Spleen (tissue), 11 donors: ENCODE results near the gene LGALSL. TPM values are rescaled to one million over a fixed set of nuclear protein-coding genes. Genes with fewer than 3 reads are reported as not detected.

Source experiments
- DNase-seq: peaks from one replicate; pipeline ENCODE4 v3.0.0-alpha.2; 2020
- H3K27ac ChIP-seq, 8 donors: fragments of 200-600 bp; sonication (generic) in 7 of 8; 1 replicate in 4 of 8; 2 replicates in 4 of 8; pipeline versions ENCODE4 v1.5.0 to v1.8.0; 2016 to 2021; ENCODE audit warnings: inconsistent platforms in 4 of 8, mild to moderate bottlenecking in 4 of 8, moderate library complexity in 1 of 8
- H3K27me3 ChIP-seq, 7 donors: fragments of 200-600 bp; sonication (generic) in 6 of 7; replicated peaks in 1 of 7; 1 replicate in 4 of 7; 2 replicates in 3 of 7; pipeline versions ENCODE4 v1.5.0 to v1.8.0; 2016 to 2021; ENCODE audit warnings: inconsistent platforms in 3 of 7, mild to moderate bottlenecking in 1 of 7
- H3K36me3 ChIP-seq, 6 donors: fragments of 200-600 bp; sonication (generic) in 5 of 6; 1 replicate in 4 of 6; 2 replicates in 2 of 6; pipeline versions ENCODE4 v1.5.0 to v1.8.0; 2016 to 2021; ENCODE audit warnings: inconsistent platforms in 2 of 6
- H3K4me1 ChIP-seq, 6 donors: fragments of 200-600 bp; sonication (generic) in 5 of 6; 1 replicate in 3 of 6; 2 replicates in 3 of 6; pipeline versions ENCODE4 v1.5.0 to v1.8.0; 2016 to 2021; ENCODE audit warnings: inconsistent platforms in 3 of 6
- H3K4me3 ChIP-seq, 8 donors: fragments of 200-600 bp; sonication (generic) in 7 of 8; 1 replicate in 4 of 8; 2 replicates in 4 of 8; pipeline versions ENCODE4 v1.5.0 to v1.8.0; 2016 to 2021; ENCODE audit warnings: inconsistent platforms in 4 of 8, mild to moderate bottlenecking in 4 of 8, moderate library complexity in 2 of 8
- H3K9me3 ChIP-seq, 8 donors: fragments of 200-600 bp; sonication (generic) in 7 of 8; 1 replicate in 4 of 8; 2 replicates in 4 of 8; pipeline versions ENCODE4 v1.5.0 to v1.8.0; 2016 to 2021; ENCODE audit warnings: inconsistent platforms in 4 of 8
- POLR2A ChIP-seq, 3 donors: fragments of 450-650 bp; IDR thresholded peaks; one replicate each; pipeline ENCODE4 v1.5.1; 2017; ENCODE audit warnings: antibody characterized with exemption in 3 of 3, mild to moderate bottlenecking in 1 of 3
- POLR2AphosphoS5 ChIP-seq, 3 donors: sonication (generic); formaldehyde crosslinking; IDR thresholded peaks; one replicate each; pipeline ENCODE4 v1.5.1; 2017; ENCODE audit warnings: antibody characterized with exemption in 3 of 3
- WGBS, 5 donors: extraction: QIAGEN DNeasy Blood & Tissue Kit in 3 of 5; methylation state at CpG; one replicate each; pipeline versions ENCODE4 v1.1.5 to v1.1.7; 2013 to 2018; 5-methylcytosine and 5-hydroxymethylcytosine counted together
- intact Hi-C: fragments of 100-400 bp; cut with DNase I; formaldehyde crosslinking; loops from one replicate; pipeline ENCODE4 v1.15.0; 2023; ENCODE audit warnings: low total_unique reads
- polyA plus RNA-seq, 3 donors: library from polyadenylated mRNA; stranded (reverse); fragments of 200-250 nt; gene quantifications; one replicate each; pipeline ENCODE4 v1.2.1, GENCODE V29; 2013
- total RNA-seq, 7 donors: library from RNA; depleted of rRNA in 3 of 7; stranded (reverse); fragments of >200 nt in 3 of 7; fragmentation: NEBNext Ultra II Directional in 4 of 7; extraction: Animal tissue kit (Norgen Biotek cat#: 25700) in 4 of 7; gene quantifications; one replicate each; pipeline versions ENCODE4 v1.1.0 to v1.2.1, GENCODE V29; 2016 to 2021
- TF ChIP-seq, protein P1 (sequence below), 11 experiments: fragments of 200-600 bp in 7 of 11; fragments of 450-650 bp in 4 of 11; sonication (generic) in 4 of 11; IDR thresholded peaks in 8 of 11; conservative IDR thresholded peaks in 3 of 11; 1 replicate in 7 of 11; 2 replicates in 4 of 11; pipeline versions ENCODE4 v1.4.0 to v1.8.0; 2016 to 2021; ENCODE audit warnings: antibody characterized with exemption in 11 of 11, inconsistent platforms in 4 of 11, mild to moderate bottlenecking in 1 of 11
- donor health status: healthy with polysubstance abuse.
- donor health status: DM: no; HTN: no; CAD: no; lungs with moderate emphysema.
- donor health status: DM: no; HTN: no; CAD: no.
- donor health status: Bipolar disorder and iron deficiency.
- donor health status: healthy.
- donor health status: DM: no; HTN: no; CAD: no.
- donor health status: DM: yes; HTN: yes; CAD: no.

The LGALSL gene
- total and polyA plus RNA-seq, 10 donors: 2.4 to 16.6 (median 12.7) TPM

- intact Hi-C loops: no loop called here
- Histone ChIP-seq H3K27me3 (no peaks in the 10 kb centered on the region), H3K27ac (no peak overlapping the region), H3K9me3 (no peaks in the 10 kb centered on the region), H3K36me3 (no peaks in the 10 kb centered on the region), H3K4me1 (peaks cover 0 to 25% (median 15%) of the 10 kb centered on the region in 6 donors), H3K4me3 (no peak overlapping the region)
- TF ChIP-seq POLR2A (IDR thresholded peaks at IDR 0.05) (no peak), POLR2AphosphoS5 (IDR thresholded peaks at IDR 0.05) (no peak)
- TF ChIP-seq, protein P1, sequence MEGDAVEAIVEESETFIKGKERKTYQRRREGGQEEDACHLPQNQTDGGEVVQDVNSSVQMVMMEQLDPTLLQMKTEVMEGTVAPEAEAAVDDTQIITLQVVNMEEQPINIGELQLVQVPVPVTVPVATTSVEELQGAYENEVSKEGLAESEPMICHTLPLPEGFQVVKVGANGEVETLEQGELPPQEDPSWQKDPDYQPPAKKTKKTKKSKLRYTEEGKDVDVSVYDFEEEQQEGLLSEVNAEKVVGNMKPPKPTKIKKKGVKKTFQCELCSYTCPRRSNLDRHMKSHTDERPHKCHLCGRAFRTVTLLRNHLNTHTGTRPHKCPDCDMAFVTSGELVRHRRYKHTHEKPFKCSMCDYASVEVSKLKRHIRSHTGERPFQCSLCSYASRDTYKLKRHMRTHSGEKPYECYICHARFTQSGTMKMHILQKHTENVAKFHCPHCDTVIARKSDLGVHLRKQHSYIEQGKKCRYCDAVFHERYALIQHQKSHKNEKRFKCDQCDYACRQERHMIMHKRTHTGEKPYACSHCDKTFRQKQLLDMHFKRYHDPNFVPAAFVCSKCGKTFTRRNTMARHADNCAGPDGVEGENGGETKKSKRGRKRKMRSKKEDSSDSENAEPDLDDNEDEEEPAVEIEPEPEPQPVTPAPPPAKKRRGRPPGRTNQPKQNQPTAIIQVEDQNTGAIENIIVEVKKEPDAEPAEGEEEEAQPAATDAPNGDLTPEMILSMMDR (IDR thresholded peaks at IDR 0.05 in 8 of 11, conservative IDR thresholded peaks at IDR 0.05 in 3 of 11): no peak
- DNase-seq: no peak
- WGBS, 5 donors: 91 to 97% (median 96%) methylated on average over 4 of the region's 4 CpGs
Measured at GRCh38 chr2:64477979-64478378, 24.0 kb downstream of the LGALSL start.

GRCh38 chr2:64478502-64479230 lies 24.7 kb downstream of the LGALSL start:
- Histone ChIP-seq H3K9me3 (no peaks in the 10 kb centered on the region), H3K36me3 (no peaks in the 10 kb centered on the region), H3K27ac (no peak overlapping the region), H3K27me3 (no peaks in the 10 kb centered on the region), H3K4me3 (no peak overlapping the region), H3K4me1 (peaks cover 0 to 26% (median 14%) of the 10 kb centered on the region in 6 donors)
- intact Hi-C loops: no loop called here
- no peak for DNase-seq
- TF ChIP-seq, protein P1 (IDR thresholded peaks at IDR 0.05 in 8 of 11, conservative IDR thresholded peaks at IDR 0.05 in 3 of 11): no peak
- TF ChIP-seq POLR2A (IDR thresholded peaks at IDR 0.05): no peak
- no peak for TF ChIP-seq POLR2AphosphoS5 (IDR thresholded peaks at IDR 0.05)
- 85 to 90% (median 86%) methylated on average over 2 to 3 of the region's 3 CpGs for WGBS, 5 donors

DNA sequence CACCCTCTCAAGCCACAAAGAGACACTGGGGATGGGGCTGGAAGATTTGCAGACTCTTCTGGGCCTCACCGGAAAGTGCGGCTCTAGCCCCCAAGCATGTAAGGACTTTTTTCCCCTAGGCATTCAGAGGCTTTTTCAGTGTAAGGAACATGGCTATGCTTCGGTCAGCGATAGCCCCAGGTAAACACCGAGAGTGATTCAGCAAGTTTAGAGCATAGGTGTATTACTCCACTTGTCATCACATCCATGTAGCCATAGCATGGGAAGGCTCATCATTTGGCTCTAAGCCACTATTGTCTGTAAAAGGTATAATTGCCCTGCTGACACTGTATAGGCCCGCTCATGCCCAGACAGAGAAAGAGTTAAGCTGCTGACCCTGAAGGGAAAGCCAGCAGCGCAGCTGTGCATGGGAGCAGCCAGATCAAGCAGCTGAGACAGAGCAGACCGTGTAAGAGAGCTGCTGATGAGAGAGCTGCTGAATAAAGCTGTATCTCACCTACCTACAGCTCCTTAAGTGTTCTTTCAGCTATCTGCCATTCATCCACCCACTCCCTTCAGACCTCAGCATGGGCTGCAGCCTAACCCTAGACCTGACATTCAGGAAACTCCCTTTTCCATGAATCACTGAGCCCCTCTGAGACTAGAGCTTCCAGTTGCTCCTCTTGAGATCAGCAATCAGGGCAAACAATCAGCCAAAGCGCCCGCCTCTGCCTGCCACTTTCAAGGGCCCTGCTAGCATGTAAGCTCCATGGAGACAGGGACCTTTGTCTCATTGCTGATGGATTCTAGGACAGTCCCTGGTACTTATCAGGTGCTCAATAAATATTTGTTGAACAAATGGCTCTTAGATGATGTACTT lies 25.5 kb downstream of the LGALSL start:
- intact Hi-C loops: no loop called here
- no peak for DNase-seq
- Histone ChIP-seq H3K27me3 (no peaks in the 10 kb centered on the region), H3K9me3 (no peaks in the 10 kb centered on the region), H3K36me3 (no peaks in the 10 kb centered on the region), H3K4me3 (no peak overlapping the region), H3K4me1 (peaks cover 0 to 18% (median 7%) of the 10 kb centered on the region in 6 donors), H3K27ac (no peak overlapping the region)
- TF ChIP-seq, protein P1 (IDR thresholded peaks at IDR 0.05 in 8 of 11, conservative IDR thresholded peaks at IDR 0.05 in 3 of 11): no peak
- TF ChIP-seq POLR2AphosphoS5 (IDR thresholded peaks at IDR 0.05): no peak
- no peak for TF ChIP-seq POLR2A (IDR thresholded peaks at IDR 0.05)
- 91 to 95% (median 94%) methylated on average over 10 of the region's 10 CpGs for WGBS, 5 donors

- Histone ChIP-seq H3K9me3 (no peaks in the 10 kb centered on the region), H3K36me3 (no peaks in the 10 kb centered on the region), H3K4me1 (peaks cover 0 to 10% (median 0%) of the 10 kb centered on the region in 6 donors), H3K27me3 (no peaks in the 10 kb centered on the region), H3K4me3 (no peak overlapping the region), H3K27ac (no peak overlapping the region)
- TF ChIP-seq POLR2A (IDR thresholded peaks at IDR 0.05) (no peak), POLR2AphosphoS5 (IDR thresholded peaks at IDR 0.05) (no peak)
- TF ChIP-seq, protein P1 (IDR thresholded peaks at IDR 0.05 in 8 of 11, conservative IDR thresholded peaks at IDR 0.05 in 3 of 11): no peak
- intact Hi-C loops: no loop called here
- DNase-seq: no peak
- 86 to 96% (median 89%) methylated on average over 5 of the region's 5 CpGs for WGBS, 5 donors
Measured at GRCh38 chr2:64481665-64482064, 27.7 kb downstream of the LGALSL start.
